NCI-H2227 treated with DMSO at 0.1 percent for 48 hours (cell line): ENCODE measurements around the gene FAM193B.

Experiments used
- DNase-seq: peaks from one replicate; lab custom pipeline; 2025; lab: John Stamatoyannopoulos, UW

FAM193B gene

DNA sequence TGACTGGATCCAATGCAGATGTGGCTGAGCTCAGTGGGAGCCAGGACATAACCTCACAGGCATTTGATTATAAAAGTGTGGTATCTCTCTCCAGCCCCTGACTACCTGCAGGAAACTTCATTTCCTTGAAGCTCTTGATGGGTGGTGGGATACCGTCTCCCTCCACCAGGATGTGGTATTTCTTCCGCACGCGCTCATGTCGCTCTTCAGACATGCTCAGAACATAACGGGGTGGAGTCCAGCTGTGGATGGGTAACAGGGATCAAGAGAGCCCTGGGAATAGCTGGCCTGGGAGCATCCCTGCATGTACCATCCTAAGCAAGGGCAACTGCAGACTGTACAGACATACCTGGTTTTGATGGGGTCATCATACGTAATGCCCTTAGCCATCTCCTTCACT, 38.8 kb downstream of the FAM193B start:
- DNase-seq = no peak

DNA sequence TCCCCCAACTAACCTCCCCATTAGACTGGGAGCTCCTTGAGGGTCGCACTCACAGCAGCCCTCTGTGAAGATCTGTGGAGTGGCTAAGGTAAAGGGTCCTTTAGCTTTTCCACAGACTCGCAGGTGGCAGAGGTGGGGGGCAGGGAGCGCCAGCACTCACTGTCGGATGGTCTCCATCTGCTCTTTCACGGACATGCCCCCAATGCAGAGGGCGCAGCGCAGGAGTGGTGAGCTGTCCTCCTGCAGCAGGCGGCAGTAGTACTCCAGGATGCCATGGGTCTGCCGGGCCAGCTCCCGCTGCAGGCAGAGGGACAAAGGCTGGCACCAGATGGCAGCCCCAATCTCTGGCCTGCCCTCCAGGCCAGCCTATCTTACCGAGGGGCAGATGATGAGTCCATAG, 39.8 kb downstream of the FAM193B start:
- DNase-seq = no peak

DNA sequence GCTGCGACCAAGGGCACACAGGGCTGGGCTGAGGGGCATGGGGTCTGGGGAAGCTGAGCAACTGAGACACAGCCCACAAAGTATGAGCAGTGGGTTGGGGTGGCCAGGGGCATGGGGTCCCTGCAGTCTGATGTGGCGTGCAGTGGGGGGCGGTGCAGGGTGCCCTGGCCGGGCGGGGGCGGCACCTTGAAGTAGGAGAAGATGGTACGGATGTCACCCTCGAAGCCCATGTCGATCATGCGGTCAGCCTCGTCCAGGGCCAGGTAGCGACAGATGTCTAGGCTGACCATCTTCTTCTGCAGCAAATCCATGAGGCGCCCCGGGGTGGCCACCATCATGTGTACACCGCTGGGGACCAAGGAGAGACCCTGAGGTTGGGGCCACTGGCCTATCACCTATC, 40.9 kb downstream of the FAM193B start:
- DNase-seq = no peak

GRCh38 chr5:177512736-177513380, 41.5 kb downstream of the FAM193B start:
- no peak for DNase-seq

- DNase-seq = no peak
These were observed 42.3 kb downstream of the FAM193B start for GRCh38 chr5:177511796-177512675.

- no peak for DNase-seq
These were observed 43.2 kb downstream of the FAM193B start for GRCh38 chr5:177511181-177511580.

- no peak for DNase-seq
These were observed 43.8 kb downstream of the FAM193B start for GRCh38 chr5:177510567-177511053.

- DNase-seq = no peak
These were observed 44.3 kb downstream of the FAM193B start for GRCh38 chr5:177509991-177510566.

- no peak for DNase-seq
These were observed 44.9 kb downstream of the FAM193B start, which contains the start of gene DOK3 for GRCh38 chr5:177509381-177509951. Gene DOK3 (minus strand): TSS chr5:177509826. CDS start chr5:177509540, 286 bp downstream.

- DNase-seq = no peak
These were observed 45.5 kb downstream of the FAM193B start for GRCh38 chr5:177508837-177509236.

- no peak for DNase-seq
These were observed 46.1 kb downstream of the FAM193B start for GRCh38 chr5:177508221-177508611.

GRCh38 chr5:177507596-177508220, 46.7 kb downstream of the FAM193B start:
- DNase-seq = no peak

DNA sequence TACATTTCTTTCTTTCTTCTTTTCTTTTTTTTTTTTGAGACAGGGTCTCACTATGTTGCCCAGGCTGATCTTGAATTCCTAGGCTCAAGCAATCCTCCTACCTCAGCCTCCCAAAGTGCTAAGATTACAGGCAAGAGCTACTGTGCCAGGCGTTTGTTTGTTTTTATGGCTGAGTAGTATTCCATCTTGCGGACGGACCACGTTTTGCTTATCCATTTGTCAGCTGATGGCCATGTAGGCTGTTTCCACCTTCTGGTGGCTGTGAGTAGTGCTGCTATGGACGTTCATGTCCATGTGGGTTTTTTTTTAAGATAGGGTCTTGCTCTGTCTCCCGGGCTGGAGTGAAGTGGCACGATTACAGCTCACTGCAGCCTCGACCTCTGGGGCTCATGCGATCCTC, 47.2 kb downstream of the FAM193B start:
- no peak for DNase-seq

- no peak for DNase-seq
These were observed 49.3 kb downstream of the FAM193B start for GRCh38 chr5:177505075-177505474.

- no peak for DNase-seq
These were observed 50.0 kb downstream of the FAM193B start for GRCh38 chr5:177504086-177505056.

GRCh38 chr5:177503351-177504085, 50.8 kb downstream of the FAM193B start:
- DNase-seq = no peak

- no peak for DNase-seq
These were observed 51.5 kb downstream of the FAM193B start for GRCh38 chr5:177502886-177503285.

- DNase-seq = no peak
These were observed 52.3 kb downstream of the FAM193B start for GRCh38 chr5:177501874-177502678.
